ENCODE results near the gene GFPT2. TPM values are rescaled to one million over a fixed set of nuclear protein-coding genes. Genes with fewer than 3 reads are reported as not detected.

GFPT2 gene
- total RNA-seq, 1 donor from 2014 or later, result 2.4 TPM

- no peak overlapping the region for H3K4me3 ChIP-seq (ENCODE audit: low read depth, low read length)
- TF ChIP-seq CTCF (conservative IDR thresholded peaks at IDR 0.05; ENCODE audit: low read depth, low read length), result no peak
- no peak for DNase-seq (ENCODE audit: low read depth)
Observed at GRCh38 chr5:180294913-180295555, 58.1 kb downstream of the GFPT2 start.

- no peak overlapping the region for H3K4me3 ChIP-seq (ENCODE audit: low read depth, low read length)
- no peak for TF ChIP-seq CTCF (conservative IDR thresholded peaks at IDR 0.05; ENCODE audit: low read depth, low read length)
- no peak for DNase-seq (ENCODE audit: low read depth)
Observed at GRCh38 chr5:180294411-180294810, 58.7 kb downstream of the GFPT2 start.

- peak within 1 kb of the TSS; percentile 89 for H3K4me3 ChIP-seq (ENCODE audit: low read depth, low read length)
- DNase-seq (ENCODE audit: low read depth), result no peak
- TF ChIP-seq CTCF (conservative IDR thresholded peaks at IDR 0.05; ENCODE audit: low read depth, low read length), result no peak
Observed at GRCh38 chr5:180291943-180292831, 60.9 kb downstream of the GFPT2 start, which contains the start of gene MAPK9. Gene MAPK9 (minus strand): TSS chr5:180292083. CDS start chr5:180280561, 11,522 bp downstream.

GRCh38 chr5:180291234-180291940 is 61.7 kb downstream of the GFPT2 start:
- DNase-seq (ENCODE audit: low read depth), result no peak
- peak overlapping the region; percentile 89 for H3K4me3 ChIP-seq (ENCODE audit: low read depth, low read length)
- no peak for TF ChIP-seq CTCF (conservative IDR thresholded peaks at IDR 0.05; ENCODE audit: low read depth, low read length)

GRCh38 chr5:180290568-180291233 is 62.4 kb downstream of the GFPT2 start:
- no peak for TF ChIP-seq CTCF (conservative IDR thresholded peaks at IDR 0.05; ENCODE audit: low read depth, low read length)
- no peak for DNase-seq (ENCODE audit: low read depth)
- H3K4me3 ChIP-seq (ENCODE audit: low read depth, low read length), result peak overlapping the region; percentile 89

GRCh38 chr5:180289966-180290365 is 63.2 kb downstream of the GFPT2 start:
- DNase-seq (ENCODE audit: low read depth), result no peak
- TF ChIP-seq CTCF (conservative IDR thresholded peaks at IDR 0.05; ENCODE audit: low read depth, low read length), result no peak
- no peak overlapping the region for H3K4me3 ChIP-seq (ENCODE audit: low read depth, low read length)

Measured in epithelial cell of proximal tubule (primary cell).